Lung microvascular endothelial cell (primary cell): ENCODE data around the gene ALKBH5. TPM values are rescaled to one million over a fixed set of nuclear protein-coding genes. Genes with fewer than 3 reads are reported as not detected.
"Not testable (repeated sequence)": the region's sequence is repeated elsewhere in the genome, so short reads cannot be mapped to it uniquely, and the experiment has no call there.

Source experiments
- DNase-seq, 2 donors: peaks; one replicate each; pipeline versions ENCODE4 v3.0.0 to v3.0.0-alpha.2; 2010; ENCODE audit warnings: low read depth in 2 of 2
- total RNA-seq: library from RNA; depleted of rRNA; stranded (reverse); fragments of >200 nt; gene quantifications from 2 replicates; pipeline ENCODE4 v1.2.1, GENCODE V29; 2014

ALKBH5 gene
- total RNA-seq, 1 donor from 2014 or later = 70.6 TPM

- DNase-seq = peak in 1 of 2 donors; percentile 34
Measured at GRCh38 chr17:18185391-18185790, 1.8 kb downstream of the ALKBH5 start.

GRCh38 chr17:18185832-18186626, 2.4 kb downstream of the ALKBH5 start:
- DNase-seq = peak in 1 of 2 donors; percentile 44

GRCh38 chr17:18186627-18186982, 3.0 kb downstream of the ALKBH5 start:
- DNase-seq = peak in 1 of 2 donors; percentile 8

- no peak for DNase-seq
Measured at GRCh38 chr17:18187226-18187625, 3.6 kb downstream of the ALKBH5 start.

- peak; percentile 36 to 62 for DNase-seq
Measured at GRCh38 chr17:18187821-18188761, 4.5 kb downstream of the ALKBH5 start.

- no peak for DNase-seq
Measured at GRCh38 chr17:18190628-18191235, 7.1 kb downstream of the ALKBH5 start.

GRCh38 chr17:18191236-18191667, 7.6 kb downstream of the ALKBH5 start:
- DNase-seq = peak; percentile 51 to 73

GRCh38 chr17:18191967-18192366, 8.3 kb downstream of the ALKBH5 start:
- peak in 1 of 2 donors; percentile 15 for DNase-seq

- DNase-seq = no peak
Measured at GRCh38 chr17:18194394-18194793, 10.8 kb downstream of the ALKBH5 start.

- DNase-seq = no peak
Measured at GRCh38 chr17:18194804-18195203, 11.2 kb downstream of the ALKBH5 start.

- no peak for DNase-seq
Measured at GRCh38 chr17:18195246-18195645, 11.6 kb downstream of the ALKBH5 start.

GRCh38 chr17:18197535-18198194, 14.0 kb downstream of the ALKBH5 start:
- DNase-seq = no peak

GRCh38 chr17:18198530-18198929, 14.9 kb downstream of the ALKBH5 start:
- peak in 1 of 2 donors; percentile 16 for DNase-seq

- no peak for DNase-seq
Measured at GRCh38 chr17:18201108-18201507, 17.5 kb downstream of the ALKBH5 start.

- no peak for DNase-seq
Measured at GRCh38 chr17:18203308-18203707, 19.7 kb downstream of the ALKBH5 start.

GRCh38 chr17:18205861-18206260, 22.2 kb downstream of the ALKBH5 start:
- DNase-seq = no peak

GRCh38 chr17:18206962-18207361, 23.3 kb downstream of the ALKBH5 start:
- no peak for DNase-seq

GRCh38 chr17:18208092-18208491, 24.5 kb downstream of the ALKBH5 start:
- DNase-seq = no peak

GRCh38 chr17:18213666-18214270, 30.1 kb downstream of the ALKBH5 start:
- DNase-seq = no peak

- DNase-seq = not testable (repeated sequence)
Measured at GRCh38 chr17:18216906-18217305, 33.3 kb downstream of the ALKBH5 start.
